ENCODE results near the gene COPG1.

Gene COPG1

GRCh38 chr3:129278439-129278965, 29.1 kb downstream of the COPG1 start, which contains the start of gene HMCES:
Gene HMCES (plus strand): TSS chr3:129278870. CDS start chr3:129279733, 863 bp downstream.
- TF ChIP-seq, protein P1, sequence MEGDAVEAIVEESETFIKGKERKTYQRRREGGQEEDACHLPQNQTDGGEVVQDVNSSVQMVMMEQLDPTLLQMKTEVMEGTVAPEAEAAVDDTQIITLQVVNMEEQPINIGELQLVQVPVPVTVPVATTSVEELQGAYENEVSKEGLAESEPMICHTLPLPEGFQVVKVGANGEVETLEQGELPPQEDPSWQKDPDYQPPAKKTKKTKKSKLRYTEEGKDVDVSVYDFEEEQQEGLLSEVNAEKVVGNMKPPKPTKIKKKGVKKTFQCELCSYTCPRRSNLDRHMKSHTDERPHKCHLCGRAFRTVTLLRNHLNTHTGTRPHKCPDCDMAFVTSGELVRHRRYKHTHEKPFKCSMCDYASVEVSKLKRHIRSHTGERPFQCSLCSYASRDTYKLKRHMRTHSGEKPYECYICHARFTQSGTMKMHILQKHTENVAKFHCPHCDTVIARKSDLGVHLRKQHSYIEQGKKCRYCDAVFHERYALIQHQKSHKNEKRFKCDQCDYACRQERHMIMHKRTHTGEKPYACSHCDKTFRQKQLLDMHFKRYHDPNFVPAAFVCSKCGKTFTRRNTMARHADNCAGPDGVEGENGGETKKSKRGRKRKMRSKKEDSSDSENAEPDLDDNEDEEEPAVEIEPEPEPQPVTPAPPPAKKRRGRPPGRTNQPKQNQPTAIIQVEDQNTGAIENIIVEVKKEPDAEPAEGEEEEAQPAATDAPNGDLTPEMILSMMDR (IDR thresholded peaks at IDR 0.05), result no peak
- DNase-seq (ENCODE audit: low spot score), result peak; percentile 93
- H3K27ac ChIP-seq, result peak within 1 kb of the TSS; percentile 80 to 90

DNA sequence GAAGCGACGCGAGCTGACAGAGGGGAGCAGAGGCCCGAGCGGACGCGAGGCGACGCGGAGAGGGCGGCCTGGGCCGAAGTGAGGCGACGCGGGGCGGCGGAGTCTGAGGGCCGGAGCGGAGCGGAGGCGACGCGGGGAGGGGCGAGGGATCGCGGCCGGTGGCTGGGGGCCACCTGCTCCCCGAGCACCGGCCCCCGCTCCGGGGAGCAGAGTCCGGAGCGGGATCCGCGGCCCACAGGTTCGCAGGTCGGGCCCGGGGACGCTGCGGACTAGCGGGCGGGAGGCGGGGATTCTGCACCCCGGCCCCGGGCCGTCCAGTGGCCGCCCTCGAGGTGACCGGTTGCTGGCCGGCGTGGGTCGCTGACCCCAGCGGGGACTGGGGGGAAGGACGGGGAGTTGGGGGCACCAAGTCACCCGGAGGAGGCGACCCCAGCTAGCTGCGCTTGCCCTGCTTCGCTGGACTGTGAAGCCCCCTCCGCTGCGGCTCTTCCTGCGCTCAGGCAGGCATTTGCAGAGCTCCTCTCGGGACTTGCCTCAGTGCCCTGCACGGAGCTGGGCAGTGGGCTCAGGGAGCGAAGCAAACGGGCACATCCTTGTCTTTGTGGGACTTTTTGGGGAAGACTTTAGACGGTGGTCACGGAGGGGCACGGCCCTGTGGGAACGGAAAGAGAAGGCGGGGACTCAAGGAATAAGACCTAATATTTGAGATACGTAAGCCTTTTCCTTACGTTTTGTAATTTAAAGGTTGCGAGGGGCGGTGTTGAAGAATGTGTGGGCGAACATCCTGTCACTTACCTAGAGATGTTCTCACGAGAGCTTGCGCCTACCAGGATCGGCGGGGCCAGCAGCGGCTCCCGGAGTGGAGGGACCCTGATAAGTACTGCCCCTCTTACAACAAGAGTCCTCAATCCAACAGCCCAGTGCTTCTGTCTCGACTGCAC, 29.8 kb downstream of the COPG1 start:
- Histone ChIP-seq H3K27ac (peak overlapping the region; percentile 80 to 90), H3K4me3 (peak overlapping the region; percentile 89)
- TF ChIP-seq, protein P1 (IDR thresholded peaks at IDR 0.05), result no peak
- DNase-seq (ENCODE audit: low spot score), result peak; percentile 80

More at GRCh38 chr3:129278439-129278965, 29.1 kb downstream of the COPG1 start, which contains the start of gene HMCES:
- peak within 1 kb of the TSS; percentile 89 for H3K4me3 ChIP-seq

DNA sequence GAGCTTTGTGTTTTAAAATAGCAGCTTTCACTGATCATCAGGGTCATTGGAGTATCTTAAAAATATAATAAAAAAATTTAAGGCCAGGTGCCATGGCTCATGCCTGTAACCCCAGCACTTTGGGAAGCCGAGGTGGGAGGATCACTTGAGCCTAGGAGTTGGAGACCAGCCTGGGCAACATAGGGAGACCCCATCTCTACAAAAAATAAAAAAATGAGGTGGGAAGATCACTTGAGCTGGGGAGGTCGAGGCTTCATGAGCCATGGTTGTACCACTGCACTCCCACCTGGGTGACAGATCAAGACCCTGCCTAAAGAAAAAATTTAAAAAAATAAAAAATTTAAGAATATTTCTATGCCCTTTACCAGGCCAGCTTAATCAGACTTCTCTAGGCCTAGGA, 30.8 kb downstream of the COPG1 start:
- peak overlapping the region in 1 of 2 donors; percentile 80 for H3K27ac ChIP-seq
- TF ChIP-seq, protein P1 (IDR thresholded peaks at IDR 0.05), result no peak
- peak overlapping the region; percentile 89 for H3K4me3 ChIP-seq
- DNase-seq (ENCODE audit: low spot score), result no peak

GRCh38 chr3:129281726-129282125, 32.3 kb downstream of the COPG1 start:
- TF ChIP-seq, protein P1 (IDR thresholded peaks at IDR 0.05), result no peak
- H3K4me3 ChIP-seq, result no peak overlapping the region
- no peak overlapping the region for H3K27ac ChIP-seq
- DNase-seq (ENCODE audit: low spot score), result no peak

DNA sequence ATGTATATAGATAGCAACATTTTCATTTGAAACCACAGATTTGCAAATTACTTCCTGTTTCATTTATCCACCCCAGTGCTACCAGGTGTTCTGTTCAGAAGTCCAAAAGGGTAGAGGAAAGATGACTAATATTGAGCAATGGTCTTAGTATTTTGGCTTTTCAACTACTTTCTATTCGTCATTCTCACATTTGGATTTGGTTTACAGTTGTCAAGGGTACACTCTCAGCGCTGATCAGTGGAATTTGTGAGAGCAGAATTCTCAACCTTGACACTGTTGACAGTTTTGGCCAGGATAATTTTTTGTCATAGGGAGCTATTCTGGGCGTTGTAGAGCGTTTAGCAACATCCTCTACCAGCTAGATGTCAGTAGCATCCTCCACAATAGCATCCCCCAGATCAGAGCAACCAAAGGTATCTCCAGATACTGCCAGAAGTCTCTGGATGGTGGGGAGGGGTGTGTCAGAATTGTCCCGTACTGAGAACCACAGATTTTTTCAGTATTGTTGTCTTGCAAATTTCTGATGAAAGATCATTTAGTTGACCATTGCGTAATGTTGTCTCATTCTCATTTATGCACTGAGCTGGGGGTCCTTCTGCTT, 33.4 kb downstream of the COPG1 start:
- TF ChIP-seq, protein P1 (IDR thresholded peaks at IDR 0.05), result no peak
- no peak for DNase-seq (ENCODE audit: low spot score)
- no peak overlapping the region for H3K27ac ChIP-seq
- no peak overlapping the region for H3K4me3 ChIP-seq

DNA sequence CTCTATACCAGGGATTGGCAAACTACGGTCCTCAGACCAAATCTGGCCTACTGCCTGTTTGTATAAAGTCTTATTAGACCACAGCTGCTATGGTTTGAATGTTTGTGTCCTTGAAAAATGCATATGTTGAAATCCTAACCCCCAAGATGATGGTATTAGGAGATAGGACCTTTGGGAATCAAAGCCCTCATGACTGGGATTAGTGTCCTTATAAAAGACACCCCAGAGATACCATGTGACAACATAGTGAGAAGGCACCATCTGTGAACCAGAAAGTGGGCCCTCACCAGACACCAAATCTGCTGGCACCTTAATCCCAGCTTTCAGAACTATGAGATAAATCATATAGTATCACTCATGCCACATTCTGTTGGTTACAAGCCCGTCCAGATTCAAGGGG, 36.7 kb downstream of the COPG1 start:
- no peak for DNase-seq (ENCODE audit: low spot score)
- Histone ChIP-seq H3K4me3 (no peak overlapping the region), H3K27ac (no peak overlapping the region)
- TF ChIP-seq, protein P1 (IDR thresholded peaks at IDR 0.05), result no peak
